Glomerular visceral epithelial cell (primary cell): ENCODE results near the gene C5orf63.
"Not testable (repeated sequence)": the region's sequence is repeated elsewhere in the genome, so short reads cannot be mapped to it uniquely, and the experiment has no call there.

Experiments
- DNase-seq: peaks from one replicate; pipeline ENCODE4 v3.0.0-alpha.2; 2016; ENCODE audit errors: extremely low spot score

C5orf63 gene

DNA sequence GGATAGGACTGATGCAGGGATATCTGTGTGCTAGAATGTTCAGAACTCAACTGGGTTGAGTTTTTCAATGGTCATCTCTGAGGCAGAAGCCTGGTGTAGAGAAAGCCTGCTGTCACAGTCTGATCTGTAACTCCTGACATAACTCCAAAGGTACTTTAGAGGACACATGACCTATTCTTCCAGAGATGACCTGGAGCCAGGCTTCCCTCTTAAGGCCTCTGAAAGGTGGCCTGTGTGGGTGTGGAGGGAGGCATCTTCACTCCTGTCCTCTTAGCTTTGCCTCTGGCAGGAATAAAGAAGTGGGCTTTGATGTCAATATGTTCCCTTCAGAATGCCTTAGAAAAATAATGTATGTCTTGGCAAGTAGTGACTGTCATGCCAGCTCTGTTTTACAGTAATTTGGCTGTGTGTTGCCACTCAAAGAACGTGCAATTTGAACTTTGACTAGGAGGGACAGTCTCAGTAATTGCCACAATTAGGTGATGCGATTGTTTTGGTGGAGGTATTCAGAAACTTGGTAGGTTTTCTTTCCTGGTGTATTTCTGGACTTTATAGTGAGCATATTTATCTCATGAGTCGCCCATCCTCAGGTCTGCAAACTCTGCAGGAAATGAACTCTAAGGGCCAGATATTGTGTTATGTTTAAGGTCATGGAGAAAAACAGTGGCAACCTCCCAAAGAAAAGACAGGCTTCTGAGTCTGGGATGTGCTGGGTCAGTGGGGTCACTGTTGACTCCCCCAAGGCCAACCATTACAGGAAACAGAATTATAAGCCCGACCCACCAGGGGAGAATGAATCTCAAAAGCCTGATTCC, 3.2 kb upstream of the C5orf63 start:
- peak; percentile 49 for DNase-seq

GRCh38 chr5:127074466-127074865, 1.2 kb upstream of the C5orf63 start:
- DNase-seq: no peak

GRCh38 chr5:127070243-127070642, 3.1 kb downstream of the C5orf63 start:
- DNase-seq: no peak

DNA sequence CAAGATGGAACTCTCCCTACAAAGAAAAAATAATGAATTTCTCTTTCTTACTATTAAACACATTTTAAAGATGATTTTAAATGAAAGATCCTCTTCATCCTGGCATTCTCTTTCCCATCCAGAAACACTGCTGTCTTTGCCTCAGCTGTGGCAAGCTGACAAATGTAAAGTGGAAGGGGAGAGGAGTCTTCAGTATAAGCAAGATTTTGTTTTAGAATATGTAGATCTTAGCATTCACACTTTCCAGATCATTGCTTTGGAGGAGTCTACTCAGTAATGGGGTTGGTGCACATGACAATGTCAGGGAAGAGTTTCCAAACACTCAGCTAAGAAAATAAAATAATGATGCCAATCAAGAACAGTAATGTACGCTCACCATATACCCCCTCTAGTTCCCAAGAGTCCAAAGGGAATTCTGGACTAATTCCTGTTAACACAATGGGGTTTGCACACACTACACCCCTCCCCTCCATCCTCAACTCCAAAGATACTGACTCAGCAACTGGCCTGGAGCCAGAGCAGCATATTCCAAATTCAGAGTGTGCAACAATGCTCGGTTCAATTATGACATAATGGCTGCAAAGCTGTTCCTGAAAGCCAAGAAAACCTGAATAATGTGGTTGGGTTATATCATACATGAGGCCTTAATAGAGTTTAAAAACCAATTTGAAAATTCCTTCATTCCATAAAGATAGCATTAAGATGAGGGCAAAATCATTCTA, 4.6 kb downstream of the C5orf63 start:
- peak; percentile 81 for DNase-seq

DNA sequence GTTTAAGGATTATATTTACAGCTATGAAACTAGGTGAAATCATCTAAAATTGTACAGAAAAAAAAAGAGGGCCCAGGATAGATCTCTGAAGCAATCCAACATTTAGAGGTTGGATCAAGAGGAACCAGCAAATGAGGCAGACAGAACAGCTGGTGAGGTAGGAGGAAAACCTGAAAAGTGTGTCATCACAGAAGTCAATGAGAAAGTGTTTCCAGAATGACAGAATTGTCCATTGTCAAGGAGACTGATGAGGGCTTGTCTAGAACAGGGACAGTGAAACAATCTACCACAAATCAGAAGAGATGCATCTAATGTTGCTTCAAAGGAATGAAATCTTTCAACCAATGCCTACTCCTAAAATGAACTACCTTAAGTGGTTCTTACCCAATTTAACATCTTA, 6.6 kb downstream of the C5orf63 start:
- DNase-seq: no peak

GRCh38 chr5:127064253-127064840, 9.0 kb downstream of the C5orf63 start:
- no peak for DNase-seq

DNA sequence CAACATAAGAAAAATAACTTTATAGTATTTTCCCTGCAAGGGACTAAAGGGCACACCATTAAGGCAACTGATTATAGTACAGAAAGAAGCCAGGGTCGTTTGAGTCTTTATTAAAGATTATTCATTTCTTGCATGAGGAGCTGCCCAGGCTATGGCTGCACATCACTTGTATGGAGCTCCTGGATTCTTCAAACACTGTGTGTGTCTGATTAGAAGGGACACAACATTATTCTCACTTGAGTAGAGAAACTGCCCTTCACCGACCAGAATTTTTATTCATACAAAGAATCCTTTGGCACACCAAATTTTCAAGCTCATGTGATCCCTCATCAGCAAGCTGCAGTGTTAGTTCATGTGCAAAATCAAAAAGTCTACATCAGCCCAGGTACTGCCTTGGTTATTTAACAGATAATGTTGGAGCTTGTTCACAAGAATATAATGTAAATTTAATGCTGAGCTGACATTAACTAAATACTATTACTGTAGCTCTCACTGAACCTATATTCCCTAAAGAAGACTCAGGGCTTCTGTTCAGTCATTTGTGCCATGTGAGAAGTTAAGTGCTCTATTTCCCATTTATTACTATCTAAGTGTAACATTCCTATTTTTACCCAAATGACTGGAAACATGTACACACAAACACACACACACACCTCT, 9.9 kb downstream of the C5orf63 start:
- DNase-seq: no peak

- no peak for DNase-seq
Observed at GRCh38 chr5:127061956-127062355, 11.3 kb downstream of the C5orf63 start.

DNA sequence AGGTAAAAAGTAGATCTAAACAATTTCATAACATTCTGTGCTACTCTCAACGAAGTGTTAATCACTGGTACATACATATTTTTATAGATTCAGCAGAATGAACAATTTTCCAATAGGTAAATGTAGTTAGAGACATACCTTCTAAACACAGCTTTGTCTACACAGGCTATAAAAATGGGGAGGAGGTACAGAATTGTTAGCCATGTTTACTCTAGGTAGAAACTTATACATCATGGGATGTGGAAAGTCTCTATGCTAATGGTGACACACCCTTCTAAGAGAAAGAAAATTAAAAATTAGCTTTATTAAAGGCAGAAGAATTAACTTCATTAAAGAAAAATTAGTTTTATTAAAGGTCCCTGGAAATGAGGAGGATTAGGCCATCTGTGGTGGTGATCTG, 11.8 kb downstream of the C5orf63 start:
- no peak for DNase-seq

DNA sequence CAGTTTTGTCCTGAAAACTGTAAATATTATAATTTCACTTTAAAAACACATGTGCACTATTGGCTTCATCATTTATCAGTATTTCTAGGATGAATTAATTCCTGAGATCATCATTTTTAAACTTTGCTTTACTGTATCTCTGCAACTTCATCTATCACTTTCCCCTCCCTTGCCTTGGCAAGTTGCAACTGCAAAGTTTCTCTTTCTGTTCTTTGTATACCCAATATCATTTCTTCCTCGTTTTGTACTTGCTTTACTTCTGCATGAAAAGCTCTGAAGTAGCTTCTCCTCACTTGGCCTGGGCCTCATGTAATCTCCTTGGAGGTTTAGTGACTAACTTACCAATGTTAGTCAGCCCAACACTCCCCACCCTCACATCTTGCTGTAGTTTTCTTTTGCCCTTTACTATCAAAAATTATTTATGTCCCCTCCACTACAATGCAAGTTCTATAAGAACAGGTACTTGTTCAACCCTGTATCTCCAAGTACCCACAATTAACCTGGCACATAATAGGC, 12.8 kb downstream of the C5orf63 start:
- DNase-seq: no peak

GRCh38 chr5:127056896-127057295, 16.4 kb downstream of the C5orf63 start:
- no peak for DNase-seq

GRCh38 chr5:127055880-127056653, 17.2 kb downstream of the C5orf63 start:
- DNase-seq: no peak

- not testable (repeated sequence) for DNase-seq
Observed at GRCh38 chr5:127053551-127053950, 19.8 kb downstream of the C5orf63 start.

DNA sequence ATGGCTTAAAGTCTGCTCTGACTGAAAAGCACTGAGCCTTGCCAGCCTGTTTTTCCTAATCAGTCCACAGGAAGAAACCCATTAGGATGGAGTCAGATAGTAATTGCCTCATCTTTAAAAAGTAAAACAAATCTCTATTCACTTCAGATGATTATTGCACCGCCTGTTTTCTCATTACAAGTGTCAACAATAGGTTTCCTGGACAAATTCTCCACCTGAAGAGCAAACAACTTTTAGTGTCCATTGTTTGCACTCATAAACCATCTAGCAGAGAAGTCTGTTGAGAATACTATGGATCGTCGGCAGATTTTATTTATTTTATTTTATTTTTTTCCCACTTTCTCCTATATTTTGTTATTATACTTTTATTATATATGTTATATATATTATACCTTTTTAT, 20.3 kb downstream of the C5orf63 start:
- DNase-seq: no peak

DNA sequence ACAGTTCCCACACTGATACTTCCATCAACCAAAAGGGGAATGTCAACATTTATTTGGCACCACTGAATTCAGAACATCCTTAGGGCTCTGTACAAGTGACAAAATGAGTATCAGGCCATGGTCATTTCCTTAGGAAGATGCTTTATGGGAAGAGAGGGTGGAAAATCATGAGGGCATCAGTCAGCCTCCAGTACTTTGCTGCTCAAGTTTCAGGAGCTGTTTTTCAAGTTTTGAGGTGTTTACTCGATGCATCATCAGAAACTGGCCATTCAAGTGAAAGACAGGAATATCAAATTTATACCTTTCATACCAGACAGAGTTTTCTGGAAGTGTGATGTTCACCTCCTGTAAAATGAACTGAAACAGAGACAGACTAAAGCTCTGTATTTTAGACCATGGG, 21.7 kb downstream of the C5orf63 start:
- DNase-seq: no peak

- no peak for DNase-seq
Observed at GRCh38 chr5:127046343-127047072, 26.8 kb downstream of the C5orf63 start.

DNA sequence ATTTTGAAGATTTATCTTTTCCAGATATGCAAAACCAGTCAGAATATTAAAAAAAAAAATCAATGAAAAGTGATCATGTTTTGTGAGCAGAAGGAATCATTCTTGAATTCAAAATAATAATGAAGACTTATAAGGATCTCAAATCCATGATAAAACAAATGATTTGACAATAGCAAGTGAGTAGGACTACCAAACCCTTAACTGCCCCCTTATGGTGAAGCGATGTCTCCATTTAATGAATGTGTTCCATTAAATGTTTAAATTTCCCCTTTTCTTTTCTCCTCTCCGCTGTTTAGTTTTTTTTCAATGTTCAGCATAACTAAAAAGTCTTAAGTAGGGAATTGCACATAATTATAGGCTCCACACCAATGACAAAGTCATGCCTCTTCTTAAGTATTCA, 30.7 kb downstream of the C5orf63 start:
- DNase-seq: no peak

DNA sequence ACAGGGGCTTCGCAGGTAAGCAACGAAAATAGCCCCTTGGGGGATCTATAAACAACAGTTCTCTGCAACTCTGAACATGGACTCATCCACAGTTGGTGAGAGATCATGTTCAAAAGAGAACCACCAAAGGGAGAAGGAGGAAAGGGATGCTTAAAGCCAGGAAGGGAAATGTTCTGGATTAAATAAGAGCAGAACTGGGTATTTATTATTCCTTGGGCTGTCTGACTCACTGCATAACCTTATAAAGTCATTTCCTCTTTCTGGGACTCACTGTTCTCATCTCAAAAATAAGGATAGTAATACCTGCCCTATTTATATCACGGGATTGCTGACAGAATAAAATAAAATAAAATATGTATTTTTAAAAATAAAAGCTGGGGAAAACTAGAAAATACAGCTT, 31.7 kb downstream of the C5orf63 start:
- DNase-seq: no peak

GRCh38 chr5:127040796-127041520, 32.3 kb downstream of the C5orf63 start:
- DNase-seq: peak; percentile 14

DNA sequence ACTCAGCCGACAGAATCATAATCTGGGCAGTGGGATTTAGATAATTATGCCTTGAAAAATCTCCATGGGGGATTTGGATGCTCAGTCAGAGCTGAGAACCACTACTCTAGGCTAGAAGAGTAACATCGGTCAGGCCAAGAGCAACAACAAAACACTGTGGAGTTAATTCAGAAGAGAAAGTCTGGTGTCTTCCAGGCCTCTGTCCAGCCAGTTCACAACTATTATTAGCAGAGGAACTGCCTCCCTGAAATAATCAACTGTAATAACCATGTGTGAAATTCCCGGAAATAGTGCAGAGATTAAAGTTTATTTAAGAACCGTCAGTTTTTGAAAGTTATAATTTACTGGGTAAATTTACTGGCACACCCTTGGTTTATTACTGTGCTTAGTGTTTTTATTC, 34.8 kb downstream of the C5orf63 start:
- DNase-seq: no peak
